HL-60 (cell line): Measurements from ENCODE around the gene NDUFA11.

Experiments used
- DNase-seq, 2 experiments: peaks; one replicate each; pipeline ENCODE4 v3.0.0-alpha.2; 2010 to 2020; ENCODE audit warnings: low read depth in 1 of 2, low spot score in 1 of 2
- H3K27ac ChIP-seq: fragments of 250-450 bp; sonication (Bioruptor Pico); replicated peaks from 2 replicates; pipeline ENCODE4 v1.5.1; 2020; ENCODE audit warnings: mild to moderate bottlenecking, moderate library complexity
- H3K27me3 ChIP-seq: fragments of 250-450 bp; sonication (Bioruptor Pico); 2 replicates; pipeline ENCODE4 v1.5.1; 2021; ENCODE audit warnings: mild to moderate bottlenecking, moderate library complexity; ENCODE audit not compliant: insufficient read depth, poor library complexity, severe bottlenecking
- H3K4me3 ChIP-seq: replicated peaks from 2 replicates; pipeline ENCODE4 v1.5.1; 2011; ENCODE audit warnings: mild to moderate bottlenecking, control low read depth, low read length; ENCODE audit not compliant: insufficient read depth
- GABPA ChIP-seq: IDR thresholded peaks from 2 replicates; pipeline ENCODE4 v1.6.1; 2012; ENCODE audit warnings: low read depth
- POLR2AphosphoS5 ChIP-seq: IDR thresholded peaks from 2 replicates; pipeline ENCODE4 v1.6.1; 2012; ENCODE audit warnings: low read depth
- SPI1 ChIP-seq: IDR thresholded peaks from 2 replicates; pipeline ENCODE4 v1.6.1; 2012; ENCODE audit warnings: low read depth, mild to moderate bottlenecking, borderline replicate concordance
- TF ChIP-seq, protein P1 (sequence below): IDR thresholded peaks from 2 replicates; pipeline ENCODE4 v1.6.1; 2012; ENCODE audit warnings: low read depth; ENCODE audit not compliant: insufficient replicate concordance
- TF ChIP-seq, protein P2 (sequence below): IDR thresholded peaks from one replicate; pipeline ENCODE4 v1.5.1; 2011; ENCODE audit warnings: low read length, control low read depth, inconsistent platforms; ENCODE audit not compliant: insufficient read depth

Gene NDUFA11

DNA sequence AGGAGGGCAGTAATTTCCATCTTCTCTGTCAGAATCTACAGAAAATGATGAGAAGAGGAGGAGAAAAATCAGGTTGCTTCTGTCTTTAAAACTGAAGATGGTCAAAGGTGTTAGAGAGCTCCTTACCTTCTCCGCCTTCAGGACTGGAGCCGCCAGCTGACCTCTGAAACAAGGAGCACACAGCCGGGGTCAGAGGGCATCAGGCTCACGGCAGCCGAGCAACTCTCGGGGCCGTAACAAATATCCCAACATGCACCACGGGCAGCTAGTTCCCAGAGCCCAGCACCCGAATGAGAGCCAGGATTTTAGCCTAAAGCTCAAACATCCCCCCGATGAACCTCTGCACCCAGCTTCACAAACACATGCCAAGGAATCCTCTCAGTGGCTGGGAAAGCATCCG is 38.1 kb upstream of the NDUFA11 start:
- TF ChIP-seq GABPA (no peak), SPI1 (no peak), POLR2AphosphoS5 (no peak)
- TF ChIP-seq, protein P1, sequence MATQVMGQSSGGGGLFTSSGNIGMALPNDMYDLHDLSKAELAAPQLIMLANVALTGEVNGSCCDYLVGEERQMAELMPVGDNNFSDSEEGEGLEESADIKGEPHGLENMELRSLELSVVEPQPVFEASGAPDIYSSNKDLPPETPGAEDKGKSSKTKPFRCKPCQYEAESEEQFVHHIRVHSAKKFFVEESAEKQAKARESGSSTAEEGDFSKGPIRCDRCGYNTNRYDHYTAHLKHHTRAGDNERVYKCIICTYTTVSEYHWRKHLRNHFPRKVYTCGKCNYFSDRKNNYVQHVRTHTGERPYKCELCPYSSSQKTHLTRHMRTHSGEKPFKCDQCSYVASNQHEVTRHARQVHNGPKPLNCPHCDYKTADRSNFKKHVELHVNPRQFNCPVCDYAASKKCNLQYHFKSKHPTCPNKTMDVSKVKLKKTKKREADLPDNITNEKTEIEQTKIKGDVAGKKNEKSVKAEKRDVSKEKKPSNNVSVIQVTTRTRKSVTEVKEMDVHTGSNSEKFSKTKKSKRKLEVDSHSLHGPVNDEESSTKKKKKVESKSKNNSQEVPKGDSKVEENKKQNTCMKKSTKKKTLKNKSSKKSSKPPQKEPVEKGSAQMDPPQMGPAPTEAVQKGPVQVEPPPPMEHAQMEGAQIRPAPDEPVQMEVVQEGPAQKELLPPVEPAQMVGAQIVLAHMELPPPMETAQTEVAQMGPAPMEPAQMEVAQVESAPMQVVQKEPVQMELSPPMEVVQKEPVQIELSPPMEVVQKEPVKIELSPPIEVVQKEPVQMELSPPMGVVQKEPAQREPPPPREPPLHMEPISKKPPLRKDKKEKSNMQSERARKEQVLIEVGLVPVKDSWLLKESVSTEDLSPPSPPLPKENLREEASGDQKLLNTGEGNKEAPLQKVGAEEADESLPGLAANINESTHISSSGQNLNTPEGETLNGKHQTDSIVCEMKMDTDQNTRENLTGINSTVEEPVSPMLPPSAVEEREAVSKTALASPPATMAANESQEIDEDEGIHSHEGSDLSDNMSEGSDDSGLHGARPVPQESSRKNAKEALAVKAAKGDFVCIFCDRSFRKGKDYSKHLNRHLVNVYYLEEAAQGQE, result no peak
- TF ChIP-seq, protein P2, sequence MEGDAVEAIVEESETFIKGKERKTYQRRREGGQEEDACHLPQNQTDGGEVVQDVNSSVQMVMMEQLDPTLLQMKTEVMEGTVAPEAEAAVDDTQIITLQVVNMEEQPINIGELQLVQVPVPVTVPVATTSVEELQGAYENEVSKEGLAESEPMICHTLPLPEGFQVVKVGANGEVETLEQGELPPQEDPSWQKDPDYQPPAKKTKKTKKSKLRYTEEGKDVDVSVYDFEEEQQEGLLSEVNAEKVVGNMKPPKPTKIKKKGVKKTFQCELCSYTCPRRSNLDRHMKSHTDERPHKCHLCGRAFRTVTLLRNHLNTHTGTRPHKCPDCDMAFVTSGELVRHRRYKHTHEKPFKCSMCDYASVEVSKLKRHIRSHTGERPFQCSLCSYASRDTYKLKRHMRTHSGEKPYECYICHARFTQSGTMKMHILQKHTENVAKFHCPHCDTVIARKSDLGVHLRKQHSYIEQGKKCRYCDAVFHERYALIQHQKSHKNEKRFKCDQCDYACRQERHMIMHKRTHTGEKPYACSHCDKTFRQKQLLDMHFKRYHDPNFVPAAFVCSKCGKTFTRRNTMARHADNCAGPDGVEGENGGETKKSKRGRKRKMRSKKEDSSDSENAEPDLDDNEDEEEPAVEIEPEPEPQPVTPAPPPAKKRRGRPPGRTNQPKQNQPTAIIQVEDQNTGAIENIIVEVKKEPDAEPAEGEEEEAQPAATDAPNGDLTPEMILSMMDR, result no peak
- H3K27me3 ChIP-seq, result no peaks in the 10 kb centered on the region
- no peak overlapping the region for H3K27ac ChIP-seq
- no peak overlapping the region for H3K4me3 ChIP-seq
- DNase-seq, result no peak

DNA sequence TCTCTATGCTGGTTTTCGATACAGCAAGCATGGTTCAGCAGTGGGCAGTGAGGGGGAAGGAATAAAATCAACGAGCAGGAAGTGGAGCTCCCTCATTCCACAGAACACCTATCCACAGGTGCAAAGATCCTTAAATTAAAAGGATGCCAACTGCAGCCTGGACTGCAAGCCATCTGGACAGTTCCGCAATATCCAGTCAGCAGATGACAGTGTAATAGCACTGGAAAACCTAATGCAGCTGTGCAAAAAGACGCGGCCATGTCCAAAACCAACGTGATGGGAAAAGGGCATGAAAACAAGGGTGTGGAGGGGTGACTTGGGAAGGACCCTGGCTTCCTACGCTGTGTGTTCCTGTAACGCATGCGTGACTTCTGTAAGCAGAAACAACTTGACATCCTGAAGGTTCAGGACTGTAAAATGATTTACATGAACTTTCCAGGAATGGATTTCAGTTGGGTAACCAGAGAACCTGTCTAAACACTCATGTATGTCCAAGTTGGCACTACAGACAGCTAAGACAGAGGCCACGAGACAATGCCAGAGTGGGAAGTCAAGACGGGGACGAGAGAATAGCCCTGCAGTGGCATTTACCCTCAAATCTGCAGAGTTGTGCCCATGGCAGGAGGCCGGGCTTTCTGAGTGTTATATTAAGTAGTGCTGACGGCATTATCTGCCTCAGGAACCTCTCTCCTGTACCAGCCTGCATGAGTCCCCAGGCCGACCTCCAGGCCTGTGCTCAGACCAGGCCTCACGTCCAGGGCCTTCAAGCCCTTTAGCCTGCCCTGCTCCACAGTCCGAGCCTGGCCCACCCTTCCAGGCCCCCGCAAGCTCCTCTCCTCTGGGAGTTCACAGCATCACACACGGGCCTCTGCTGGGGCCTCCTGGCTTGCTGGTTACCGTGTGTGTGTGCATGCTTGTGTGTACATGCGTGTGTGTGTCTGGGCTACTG is 36.9 kb upstream of the NDUFA11 start:
- DNase-seq, result no peak
- Histone ChIP-seq H3K27me3 (no peaks in the 10 kb centered on the region), H3K27ac (no peak overlapping the region), H3K4me3 (no peak overlapping the region)
- TF ChIP-seq POLR2AphosphoS5 (no peak), GABPA (no peak), SPI1 (no peak)
- TF ChIP-seq, protein P1, result no peak
- TF ChIP-seq, protein P2, result no peak

DNA sequence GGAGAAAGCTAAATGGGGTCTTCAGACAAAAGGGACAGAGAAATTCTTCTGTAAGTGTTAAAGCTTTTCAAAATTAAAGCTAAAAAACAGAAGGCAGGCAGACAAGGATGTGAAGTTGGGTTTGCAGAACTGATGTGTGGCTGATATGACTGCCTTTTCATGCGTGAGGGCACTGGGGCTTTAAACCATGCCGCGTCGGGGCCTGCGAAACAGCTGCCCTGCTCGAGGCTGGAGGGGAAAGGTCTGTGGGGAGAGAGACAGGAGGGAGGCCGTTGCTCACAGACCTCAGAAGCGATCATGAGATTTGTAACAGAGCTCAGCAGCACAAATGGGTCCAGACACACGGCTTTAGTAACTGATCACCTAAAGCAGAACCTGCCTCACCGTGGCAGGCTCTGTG is 34.0 kb upstream of the NDUFA11 start:
- no peak for DNase-seq
- no peak overlapping the region for H3K4me3 ChIP-seq
- TF ChIP-seq SPI1 (no peak), POLR2AphosphoS5 (no peak), GABPA (no peak)
- TF ChIP-seq, protein P2, result no peak
- TF ChIP-seq, protein P1, result no peak
- H3K27ac ChIP-seq, result no peak overlapping the region
- H3K27me3 ChIP-seq, result no peaks in the 10 kb centered on the region
